ENCODE measurements around the gene AVPR2.

GRCh38 chrX:153865321-153865580 is 39.2 kb upstream of the AVPR2 start:
- TF ChIP-seq HDAC2 (IDR thresholded peaks at IDR 0.05), result no peak
- no peak for TF ChIP-seq CTCF (IDR thresholded peaks at IDR 0.05 in 2 of 3, conservative IDR thresholded peaks at IDR 0.05 in 1 of 3; ENCODE audit: control insufficient read depth in 2 of 3, extremely low read depth in 1 of 3, insufficient read depth in 1 of 3, low read depth in 3 of 3, low read length in 3 of 3)
- no peak for TF ChIP-seq USF1 (IDR thresholded peaks at IDR 0.05; ENCODE audit: borderline replicate concordance, extremely low read length, insufficient read depth, low read depth, low read length)
- no peak for TF ChIP-seq IKZF1 (conservative IDR thresholded peaks at IDR 0.05)
- TF ChIP-seq MXI1 (IDR thresholded peaks at IDR 0.05; ENCODE audit: low read depth, low read length), result no peak
- TF ChIP-seq POLR2AphosphoS5 (IDR thresholded peaks at IDR 0.05; ENCODE audit: low read length), result no peak
- no peak for TF ChIP-seq EZH2 (IDR thresholded peaks at IDR 0.05; ENCODE audit: borderline replicate concordance, control insufficient read depth, low read depth, low read length)
- TF ChIP-seq SRF (IDR thresholded peaks at IDR 0.05; ENCODE audit: low read depth in 2 of 2, low read length in 2 of 2), result no peak
- TF ChIP-seq NR2C2 (IDR thresholded peaks at IDR 0.05; ENCODE audit: borderline replicate concordance, control insufficient read depth, insufficient read length, low read depth), result no peak
